Measurements from ENCODE around the gene DEPDC5.
A peak's percentile ranks its signal among the peaks of the same experiment; 100 is the strongest.

Gene DEPDC5

DNA sequence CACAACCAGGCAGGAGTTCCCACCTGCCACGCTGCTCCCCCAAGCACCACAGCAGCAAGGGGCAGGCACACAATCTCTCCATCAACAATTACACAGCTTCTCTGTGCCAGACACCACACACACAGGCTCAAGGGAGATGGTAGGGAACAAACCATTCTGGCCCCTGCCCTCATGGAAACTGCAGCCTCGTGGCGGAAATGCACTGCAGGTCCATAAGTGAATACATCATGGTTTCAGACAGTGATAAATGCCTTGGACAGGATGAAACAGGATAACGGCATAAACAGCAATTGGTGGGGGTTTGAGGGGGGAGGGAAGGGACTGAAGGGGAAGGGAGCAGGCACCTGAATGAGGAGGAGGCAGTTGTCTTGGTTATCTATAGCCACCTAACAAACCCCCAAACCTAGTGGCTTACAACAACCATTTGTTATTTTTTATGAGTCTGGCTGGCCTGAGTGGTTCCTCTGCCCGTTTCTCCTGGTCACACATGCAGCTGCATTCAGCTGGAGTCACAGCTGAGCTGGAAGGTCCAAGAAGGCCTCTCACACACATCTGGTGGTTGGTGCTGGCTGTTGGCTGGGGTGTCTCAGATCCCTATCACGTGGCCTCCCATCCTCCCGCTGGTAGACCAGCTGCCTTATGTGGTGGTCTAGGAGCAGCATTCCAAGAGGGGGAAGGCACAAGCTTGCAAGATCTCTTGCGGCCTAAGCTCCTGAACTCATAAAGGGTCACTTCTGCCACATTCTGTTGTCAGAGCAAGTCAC, 175.5 kb downstream of the DEPDC5 start:
- DNase-seq = peak; percentile 74

DNA sequence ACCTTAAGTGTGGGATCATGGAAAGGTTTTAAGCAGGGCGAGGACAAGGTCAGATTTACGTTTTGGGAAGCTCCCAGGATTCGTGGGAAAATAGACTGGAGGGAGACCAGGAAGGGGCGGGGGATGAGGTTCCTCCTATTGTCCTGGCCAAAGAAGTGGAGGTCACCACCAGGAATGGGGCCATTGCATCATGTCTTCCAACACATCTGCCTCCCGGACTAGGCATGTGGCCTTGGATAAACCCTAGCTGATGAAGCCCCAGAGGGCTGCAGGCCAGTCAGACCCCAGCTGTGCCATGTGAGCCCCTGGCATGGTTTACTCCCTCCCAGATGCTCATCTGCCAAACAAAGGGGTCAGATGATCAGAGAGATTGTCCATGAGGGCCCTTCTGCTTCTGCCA, 179.0 kb downstream of the DEPDC5 start:
- DNase-seq = peak; percentile 19

DNA sequence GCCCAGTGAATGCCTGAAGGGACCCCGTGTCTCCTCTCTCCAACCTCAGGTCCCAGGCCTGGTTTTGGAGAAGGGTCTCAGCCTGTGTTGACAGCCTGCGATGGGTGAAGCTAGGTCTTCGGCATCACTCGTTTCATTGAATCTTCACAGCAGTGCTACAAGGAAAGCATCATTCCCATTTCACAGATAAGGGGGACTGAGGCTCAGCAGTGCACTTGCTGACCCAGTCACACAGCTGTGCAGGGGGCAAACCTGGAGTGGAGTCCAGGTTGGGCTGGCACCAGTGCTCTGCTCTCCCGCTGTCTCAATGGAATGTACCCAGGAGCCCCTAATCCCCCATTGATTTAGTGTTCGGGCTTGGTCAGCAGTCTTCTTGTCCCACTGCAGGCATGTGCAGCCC, 179.6 kb downstream of the DEPDC5 start:
- DNase-seq = peak; percentile 7

DNA sequence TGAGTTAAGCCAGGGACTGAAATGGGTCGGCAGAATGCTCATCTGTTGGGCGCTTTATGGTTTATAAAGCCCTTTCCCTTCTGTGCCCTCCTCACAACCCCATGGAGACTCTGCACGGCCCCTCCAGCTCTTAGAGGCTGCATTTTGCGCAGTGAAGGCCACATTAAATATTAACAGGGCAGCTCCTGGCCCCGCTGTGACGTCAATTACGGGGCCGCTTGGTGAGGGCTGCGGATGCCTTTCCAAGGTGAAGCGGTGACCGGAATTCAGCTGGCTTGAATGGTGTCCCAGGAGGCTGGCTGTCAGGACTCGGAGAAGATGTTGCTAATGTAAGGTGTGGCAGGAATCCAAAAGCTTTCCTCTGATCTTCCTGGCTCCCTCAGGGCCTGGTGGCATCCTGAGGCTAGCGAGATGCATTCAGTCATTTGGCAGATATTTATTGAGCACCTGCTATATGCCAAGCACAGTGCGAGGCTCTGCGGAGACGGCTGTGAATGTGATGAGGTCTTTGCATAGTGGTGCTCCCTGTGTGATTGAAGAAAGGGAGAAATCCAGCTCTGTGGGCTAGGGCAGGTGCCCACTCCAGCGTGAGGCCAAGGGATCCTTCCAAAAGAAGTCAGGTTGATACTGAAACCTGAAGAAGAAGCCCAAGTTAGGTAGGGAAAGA, 180.1 kb downstream of the DEPDC5 start:
- peak; percentile 13 for DNase-seq

DNA sequence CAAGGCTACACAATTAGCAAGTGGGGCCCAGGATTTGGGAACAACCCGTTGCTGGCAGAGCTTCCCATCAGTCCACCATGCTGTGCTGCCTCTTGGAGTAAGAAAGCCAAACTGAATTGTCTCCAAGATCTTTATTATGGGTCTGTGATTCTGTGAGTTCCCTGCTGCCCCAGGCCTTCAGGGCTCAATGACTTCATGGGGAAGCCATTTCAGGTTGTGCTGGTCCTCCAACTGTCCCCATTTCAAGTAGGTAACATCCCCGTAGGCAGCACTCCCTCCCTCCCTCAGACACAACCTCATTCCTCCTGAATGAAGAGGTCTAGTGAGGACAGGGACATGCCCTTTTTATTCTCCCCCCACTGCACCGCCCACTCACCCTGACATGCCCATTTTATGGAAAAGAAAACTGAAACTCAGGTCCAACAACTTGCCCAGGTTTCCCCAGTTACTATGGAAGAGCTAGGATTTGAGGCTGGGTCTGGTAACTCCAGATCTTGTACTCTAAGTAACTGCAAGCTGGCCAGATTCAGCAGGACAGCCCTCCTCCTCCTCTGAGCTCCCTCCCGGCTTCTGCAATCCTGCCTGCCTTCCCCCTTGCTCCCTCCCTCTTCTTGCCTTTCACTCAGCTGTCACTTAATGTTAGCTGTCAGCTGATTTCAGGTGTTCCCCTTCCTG, 182.3 kb downstream of the DEPDC5 start:
- peak; percentile 14 for DNase-seq

DNA sequence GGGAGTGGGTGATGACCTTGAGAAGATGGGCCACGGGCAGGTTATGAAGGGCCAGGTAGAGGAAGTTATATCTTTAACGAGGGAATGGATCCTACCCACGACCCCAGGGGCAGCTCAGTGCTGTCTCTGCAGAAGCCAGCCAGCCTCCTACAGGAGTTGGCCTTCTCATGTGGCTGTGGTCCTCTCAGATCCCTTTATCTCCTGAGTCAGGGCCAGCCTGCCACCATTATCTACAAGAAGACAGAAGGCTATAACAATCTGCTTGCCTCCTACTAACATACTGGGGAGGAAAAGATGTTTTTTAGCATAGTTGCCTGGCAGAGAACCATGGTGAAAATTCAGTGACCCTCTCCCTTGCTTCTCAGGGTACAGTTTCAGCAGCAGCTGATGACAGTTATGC, 183.5 kb downstream of the DEPDC5 start:
- DNase-seq = peak; percentile 4

DNA sequence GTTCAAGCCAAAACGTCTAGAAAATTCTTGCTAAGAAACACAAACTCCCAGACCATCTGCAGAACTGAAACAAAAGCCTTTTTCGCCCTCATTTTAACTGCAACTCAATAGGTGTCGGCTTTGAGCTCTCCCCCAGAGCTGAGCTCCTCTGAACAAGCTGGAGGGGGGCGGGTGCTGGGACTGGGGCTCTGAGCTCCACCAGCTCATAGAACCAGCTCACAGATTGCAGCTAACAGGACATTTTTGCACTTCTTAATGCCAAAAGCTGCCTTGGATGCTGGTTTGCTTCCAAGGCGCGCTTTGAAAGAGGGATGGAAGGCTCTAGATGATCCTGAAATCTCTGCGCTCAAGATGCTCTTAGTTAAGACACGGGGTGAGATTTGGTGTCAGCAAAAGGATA, 184.5 kb downstream of the DEPDC5 start:
- DNase-seq = peak; percentile 13

DNA sequence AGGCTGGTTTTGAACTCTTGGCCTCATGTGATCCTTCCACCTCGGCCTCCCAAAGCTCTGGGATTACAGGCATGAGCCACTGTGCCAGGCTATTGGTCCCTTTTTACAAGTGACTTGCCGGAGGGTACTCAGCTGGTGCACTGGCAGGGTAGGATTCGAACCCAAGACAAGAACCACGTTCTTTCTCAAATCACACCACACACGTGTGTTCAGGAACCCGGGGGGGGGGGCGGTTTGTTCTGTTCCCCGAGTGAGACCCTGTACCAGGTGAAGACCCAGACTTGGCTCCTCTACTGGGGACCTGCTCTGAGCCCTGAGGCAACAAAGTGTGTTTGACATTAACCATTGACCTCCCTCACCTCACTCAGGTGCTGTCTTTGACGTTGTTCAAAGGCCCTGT, 186.7 kb downstream of the DEPDC5 start:
- peak; percentile 18 for DNase-seq

DNA sequence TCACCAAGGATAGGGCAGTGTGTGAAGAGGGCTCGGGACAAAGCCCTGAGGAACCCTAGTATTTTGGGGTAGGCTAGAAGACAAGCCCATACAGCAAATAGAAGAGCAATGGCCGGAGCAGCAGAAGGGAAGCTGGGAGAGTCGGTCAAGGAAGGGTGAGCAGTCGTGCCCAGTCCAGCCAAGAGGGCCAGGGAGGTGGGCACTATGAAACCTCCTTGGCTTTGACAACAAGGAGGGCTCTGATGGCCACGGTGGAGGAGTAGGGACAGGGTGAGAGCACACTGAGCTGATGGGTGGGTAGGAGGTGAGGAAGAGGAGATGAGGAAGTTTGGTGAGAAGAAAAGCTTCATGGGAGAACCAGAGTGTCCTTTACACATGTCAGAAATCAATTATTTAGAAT, 188.3 kb downstream of the DEPDC5 start:
- no peak for DNase-seq

DNA sequence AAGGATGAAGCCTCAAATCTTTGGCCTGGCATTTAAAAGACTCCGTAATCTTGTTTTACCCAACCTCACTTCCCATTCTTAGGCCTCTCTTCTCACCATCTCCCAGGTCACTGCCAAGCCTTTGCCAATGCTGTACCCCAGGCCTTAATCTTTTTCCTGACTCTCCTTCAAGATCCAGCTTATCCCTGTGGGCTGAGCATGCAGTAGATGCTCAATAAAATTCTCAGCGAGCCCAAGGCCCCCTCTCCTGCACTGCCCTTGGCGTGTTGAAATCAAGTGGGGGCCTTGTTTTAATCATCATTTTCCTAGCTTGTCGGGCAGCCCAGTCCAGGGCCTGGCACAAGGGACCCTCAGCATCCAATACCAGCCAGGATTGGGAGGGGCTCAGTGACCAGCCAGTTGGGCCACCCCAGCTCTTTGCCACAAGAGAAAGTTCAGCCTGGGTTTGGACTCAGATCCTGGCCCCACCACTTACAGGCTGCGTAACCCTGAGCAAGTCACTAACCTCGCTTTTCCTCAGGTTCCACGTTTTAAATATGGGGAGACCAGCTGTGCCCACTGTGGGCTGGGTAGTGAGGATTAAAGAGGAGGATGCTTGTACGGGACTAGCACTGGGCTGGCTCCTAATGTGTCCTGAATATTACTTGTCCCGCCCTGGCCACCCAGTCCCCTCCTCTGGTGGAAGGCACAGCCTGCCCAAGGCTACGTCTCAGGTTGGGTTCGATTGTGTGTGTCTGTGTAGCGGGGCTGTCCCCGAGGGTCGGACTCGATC, 189.6 kb downstream of the DEPDC5 start:
- DNase-seq = no peak

DNA sequence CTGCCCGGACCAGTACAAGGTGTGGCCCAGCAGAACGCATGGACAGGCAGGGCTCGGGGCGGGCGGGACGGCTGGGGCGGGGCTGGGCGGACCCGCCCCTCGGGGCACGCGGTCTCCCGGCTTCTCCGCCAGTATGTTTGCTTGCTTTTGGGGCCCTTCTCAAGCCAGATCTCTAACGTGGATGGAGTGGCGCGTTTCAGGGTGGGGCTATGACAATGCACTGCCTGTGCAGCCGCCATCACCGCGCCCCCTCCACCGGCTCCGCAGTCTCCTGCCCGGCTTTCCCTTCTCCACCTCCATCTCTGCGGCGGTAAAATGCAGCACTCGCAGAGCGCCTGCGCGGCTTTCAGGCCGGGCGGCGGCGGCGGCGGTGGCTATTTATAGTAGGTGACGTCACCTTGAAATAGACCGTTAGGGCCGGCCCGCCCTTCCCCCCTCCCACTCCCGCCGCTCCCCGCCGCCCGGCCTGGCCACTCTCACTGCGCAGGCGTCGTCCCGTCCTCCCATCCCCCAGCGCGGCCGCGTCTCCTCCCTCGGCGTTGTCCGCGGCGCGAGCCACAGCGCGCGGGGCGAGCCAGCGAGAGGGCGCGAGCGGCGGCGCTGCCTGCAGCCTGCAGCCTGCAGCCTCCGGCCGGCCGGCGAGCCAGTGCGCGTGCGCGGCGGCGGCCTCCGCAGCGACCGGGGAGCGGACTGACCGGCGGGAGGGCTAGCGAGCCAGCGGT, 190.3 kb downstream of the DEPDC5 start, which contains the start of gene YWHAH:
TSS of gene YWHAH (plus strand) at position 558 of the 722 bp plus-strand sequence. CDS start 199 bp downstream, outside the sequence.
- peak; percentile 98 for DNase-seq

DNA sequence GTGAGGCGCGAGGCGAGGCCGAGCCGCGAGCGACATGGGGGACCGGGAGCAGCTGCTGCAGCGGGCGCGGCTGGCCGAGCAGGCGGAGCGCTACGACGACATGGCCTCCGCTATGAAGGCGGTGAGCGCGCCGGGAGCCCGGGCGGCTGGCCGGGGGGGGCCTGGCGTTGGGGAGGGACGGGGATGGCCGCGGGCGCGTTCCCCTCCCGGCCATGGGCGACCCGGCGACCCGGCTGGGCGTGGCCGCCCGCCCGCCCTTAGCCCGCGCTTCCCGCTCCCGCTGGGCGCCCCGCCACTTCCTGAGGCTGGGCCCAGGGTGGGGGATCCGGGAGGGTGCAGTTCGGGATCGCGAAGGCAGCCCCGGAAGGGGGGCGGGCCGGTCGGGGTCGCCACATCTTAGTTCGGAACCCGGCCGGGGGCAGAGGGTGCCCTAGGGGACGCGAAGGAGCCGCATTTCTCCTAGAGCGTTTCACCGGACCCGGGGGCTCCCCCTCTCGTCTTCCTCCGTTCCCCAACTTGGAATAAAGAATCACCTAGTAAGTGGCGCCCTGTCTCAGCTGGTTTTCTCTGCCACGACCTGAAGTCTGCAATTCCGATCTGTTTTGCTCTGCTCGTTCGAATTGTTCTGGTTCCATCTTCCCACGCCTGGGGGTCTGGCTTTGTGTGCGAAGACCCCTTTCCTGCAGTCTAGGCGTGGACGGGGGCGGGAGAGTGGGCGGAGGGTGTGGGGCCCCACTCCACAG, 191.1 kb downstream of the DEPDC5 start:
- peak; percentile 70 for DNase-seq

DNA sequence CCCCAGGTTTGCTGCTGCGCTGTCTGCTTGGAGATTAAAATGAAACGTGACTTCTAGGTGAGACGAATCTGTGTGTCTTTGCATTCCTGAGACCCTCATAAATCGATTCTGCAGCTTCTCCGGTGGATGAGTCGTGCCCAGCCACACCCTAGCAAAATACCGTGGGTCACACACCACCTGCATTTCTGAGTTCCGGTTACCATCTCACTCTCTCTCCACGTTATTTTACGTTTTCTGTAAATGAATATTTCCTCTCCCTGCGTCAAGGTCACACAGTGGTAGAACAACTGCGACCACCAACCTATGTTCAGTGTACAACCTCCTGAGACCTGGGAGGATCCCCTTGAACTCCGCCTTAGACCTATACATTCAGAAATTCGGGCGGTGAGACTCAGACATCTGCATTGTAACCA, 191.6 kb downstream of the DEPDC5 start:
- no peak for DNase-seq

DNA sequence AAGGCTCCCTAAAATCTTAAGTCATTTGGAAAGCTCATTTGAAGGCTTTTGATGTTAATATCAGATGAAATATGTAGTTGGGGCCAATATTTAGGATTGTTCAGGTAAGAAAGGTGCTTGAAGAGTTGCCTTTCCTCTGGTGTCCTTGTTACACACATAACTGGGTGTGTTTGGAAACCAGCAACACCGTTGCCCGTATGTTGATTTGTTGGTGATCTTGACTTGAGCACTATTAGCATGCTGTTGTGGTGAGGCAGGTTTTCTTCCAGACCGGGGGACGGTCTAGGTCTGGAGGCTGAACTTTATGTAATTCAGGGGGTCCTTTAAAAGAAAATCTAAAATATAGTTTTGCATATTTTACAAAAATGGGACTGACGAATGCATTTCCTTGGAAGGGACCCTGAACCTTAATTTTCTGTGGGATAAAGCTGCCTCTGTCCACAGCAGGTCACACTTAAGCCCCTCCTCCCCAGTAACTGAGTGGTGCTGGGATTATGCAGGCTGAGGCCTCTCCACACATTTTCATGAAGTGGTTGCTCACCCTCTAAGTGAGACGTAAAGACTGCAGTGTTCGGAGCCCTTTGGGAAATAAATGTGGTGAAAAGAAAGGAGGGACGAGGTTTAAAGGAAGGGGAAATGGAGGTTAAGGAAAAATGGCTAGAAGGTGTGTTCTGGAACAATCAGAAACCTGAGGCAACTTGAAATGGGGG, 192.3 kb downstream of the DEPDC5 start:
- DNase-seq = no peak

DNA sequence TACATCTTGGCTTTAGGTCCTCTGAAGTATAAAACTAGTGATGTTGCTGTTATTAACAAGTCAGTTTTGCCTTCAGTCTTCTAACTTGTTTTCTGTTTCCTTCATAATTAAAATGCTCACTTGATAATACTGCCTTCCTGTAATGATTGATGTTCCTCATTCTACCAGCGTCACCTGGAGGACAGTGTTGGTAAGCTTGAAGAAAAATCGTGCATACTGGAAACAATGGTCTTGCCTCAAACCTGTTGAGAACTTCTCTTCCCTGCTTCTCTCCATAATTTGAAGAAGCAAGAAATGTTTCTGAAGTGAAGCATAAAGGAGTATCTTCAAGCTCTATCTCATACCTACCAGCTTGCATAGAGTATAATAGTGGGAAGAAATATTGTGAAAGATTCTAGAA, 193.5 kb downstream of the DEPDC5 start:
- DNase-seq = peak; percentile 18

DNA sequence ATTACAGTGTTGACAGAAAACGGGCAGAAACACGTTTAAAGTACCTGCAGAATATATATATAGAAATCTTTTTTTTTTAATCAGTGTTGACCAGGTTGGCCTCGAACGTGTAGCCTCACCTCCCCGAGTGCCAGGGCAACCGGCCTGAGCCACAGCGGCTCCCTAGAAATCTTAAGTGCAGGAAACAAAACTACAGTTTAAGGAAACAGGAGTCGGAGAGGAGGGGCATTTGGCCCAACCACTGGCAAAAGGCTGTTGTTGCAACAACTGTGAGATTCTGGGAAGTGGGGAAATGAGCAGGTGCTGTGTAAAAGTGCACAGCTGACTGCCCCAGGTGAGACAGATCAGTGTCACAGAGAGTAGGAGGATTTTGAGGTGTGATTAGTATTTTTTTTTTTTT, 194.2 kb downstream of the DEPDC5 start:
- DNase-seq = no peak

DNA sequence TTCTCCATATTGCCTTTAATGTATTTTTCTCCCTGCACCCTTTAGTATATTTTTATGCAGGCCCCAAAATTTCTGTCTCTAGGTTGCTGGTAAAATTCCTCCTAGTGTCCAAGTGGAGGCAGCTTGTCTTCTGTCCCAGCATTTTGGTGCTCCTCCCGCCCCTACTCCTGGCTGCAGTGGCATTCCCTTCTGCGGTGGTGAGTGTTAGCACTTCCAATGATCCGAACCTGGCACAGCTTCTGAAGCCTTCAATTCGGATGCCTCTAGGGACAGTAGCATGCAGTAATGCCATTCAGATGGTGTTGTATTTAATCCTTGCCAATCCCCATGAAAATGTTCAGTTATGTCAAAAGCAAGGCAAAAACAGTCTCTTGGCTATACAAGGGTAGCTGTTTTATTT, 196.4 kb downstream of the DEPDC5 start:
- no peak for DNase-seq

DNA sequence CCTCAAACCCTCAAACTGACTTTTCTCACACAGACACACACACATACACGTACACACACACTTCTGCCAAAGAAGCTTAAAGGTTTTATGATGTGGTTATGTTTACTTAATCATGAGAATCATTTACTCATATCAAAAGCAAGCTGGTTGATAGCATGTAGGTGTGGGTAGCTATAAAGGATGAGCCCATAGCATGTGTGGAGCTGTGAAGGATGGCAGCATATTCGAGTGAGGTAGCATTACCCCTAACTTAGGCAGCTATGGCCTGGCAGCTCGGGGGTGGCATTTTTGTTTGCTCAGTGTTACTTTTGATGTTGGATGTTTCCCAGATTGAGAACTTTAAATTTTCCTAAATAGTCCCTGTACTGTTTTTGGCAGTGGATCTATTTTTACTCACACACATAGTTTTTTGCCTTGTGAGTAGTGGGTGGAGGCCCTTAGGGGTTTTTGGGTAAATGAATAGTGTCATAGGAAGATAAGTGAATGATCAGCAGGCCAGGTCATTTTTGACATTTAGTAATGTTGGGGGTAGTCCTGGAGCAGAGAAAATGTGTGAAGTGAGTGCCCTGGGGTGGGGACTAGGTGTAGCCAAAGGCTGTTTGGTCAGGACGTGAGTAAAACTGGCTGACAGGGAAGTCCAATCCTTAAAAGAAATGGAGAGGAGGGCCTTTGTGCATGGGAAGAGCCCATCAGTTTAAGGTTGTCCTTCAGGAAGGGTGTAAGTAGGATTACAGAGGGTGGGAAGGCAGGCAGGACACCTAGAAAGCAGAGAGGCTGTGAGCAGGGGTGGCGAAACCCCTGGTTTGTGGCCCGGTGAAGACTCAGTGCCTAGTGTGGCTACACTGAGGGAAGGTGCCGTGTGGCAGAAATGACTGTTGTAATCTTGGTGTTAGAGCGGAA, 197.6 kb downstream of the DEPDC5 start:
- DNase-seq = no peak

DNA sequence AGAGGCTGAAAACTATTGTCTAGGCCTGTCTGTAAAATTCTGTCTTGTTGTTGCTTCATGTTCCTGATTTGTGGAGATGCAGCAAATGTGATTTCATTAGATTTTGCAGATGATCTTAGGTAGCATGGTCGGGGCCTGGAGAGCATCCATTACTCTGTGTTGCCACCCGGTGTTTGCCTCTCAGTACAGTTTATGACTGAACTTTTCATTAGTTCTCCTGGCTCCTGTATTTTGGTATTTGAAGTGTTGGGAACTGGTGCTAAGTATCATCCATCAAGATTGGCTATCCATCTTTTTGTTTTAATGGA, 198.2 kb downstream of the DEPDC5 start:
- no peak for DNase-seq

DNA sequence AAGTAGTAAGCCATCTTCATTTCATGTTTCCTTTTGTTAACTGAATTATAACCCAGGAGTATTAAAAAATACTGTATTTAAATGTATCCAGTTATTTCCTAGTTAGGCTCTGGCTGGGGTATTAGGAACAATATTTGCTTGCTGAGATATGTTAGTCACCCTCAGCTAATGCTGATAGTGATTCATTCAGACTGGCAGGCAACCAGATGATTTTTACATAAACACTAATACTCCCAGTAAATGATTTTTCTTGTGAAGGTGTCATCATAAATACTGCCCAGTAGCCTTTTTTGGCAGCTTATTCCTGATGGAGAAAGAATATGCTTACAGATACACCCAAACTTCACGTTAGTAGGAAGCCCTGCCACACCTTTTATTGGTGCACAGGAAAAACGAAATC, 198.7 kb downstream of the DEPDC5 start:
- no peak for DNase-seq
